Mesendoderm (in vitro differentiated cells): ENCODE data around the gene GCNT1.

Experiments used
- DNase-seq: peaks from one replicate; pipeline ENCODE4 v3.0.0; 2013
- H2AK5ac ChIP-seq: 2 replicates; pipeline ENCODE4 v1.6.1; 2013; ENCODE audit warnings: low read length, inconsistent platforms
- H2BK120ac ChIP-seq: 2 replicates; pipeline ENCODE4 v1.6.1; 2013; ENCODE audit warnings: low read depth, mild to moderate bottlenecking, low read length, moderate library complexity, mixed read lengths
- H2BK15ac ChIP-seq: replicated peaks from 2 replicates; pipeline ENCODE4 v1.6.1; 2013; ENCODE audit warnings: low read depth, mild to moderate bottlenecking, moderate library complexity
- H2BK5ac ChIP-seq: 2 replicates; pipeline ENCODE4 v1.6.1; 2013; ENCODE audit warnings: low read length, inconsistent platforms
- H3K18ac ChIP-seq: 2 replicates; pipeline ENCODE4 v1.6.1; 2013; ENCODE audit warnings: mild to moderate bottlenecking, low read length, mixed read lengths
- H3K23ac ChIP-seq: one replicate; pipeline ENCODE4 v1.6.1; 2013; ENCODE audit warnings: low read length
- H3K27ac ChIP-seq: 2 replicates; pipeline ENCODE4 v1.5.1; 2013; ENCODE audit warnings: low read depth, mild to moderate bottlenecking, inconsistent platforms, low read length, moderate library complexity
- H3K27me3 ChIP-seq: 2 replicates; pipeline ENCODE4 v1.6.1; 2013; ENCODE audit warnings: low read length, control low read depth, mild to moderate bottlenecking, inconsistent platforms; ENCODE audit not compliant: insufficient read depth, poor library complexity
- H3K36me3 ChIP-seq: 2 replicates; pipeline ENCODE4 v1.6.1; 2013; ENCODE audit warnings: low read length, inconsistent platforms; ENCODE audit not compliant: control insufficient read depth, insufficient read depth
- H3K4ac ChIP-seq: one replicate; pipeline ENCODE4 v1.6.1; 2013; ENCODE audit warnings: low read depth, mild to moderate bottlenecking, low read length, moderate library complexity
- H3K4me1 ChIP-seq: 2 replicates; pipeline ENCODE4 v1.6.1; 2013; ENCODE audit warnings: low read depth, low read length, inconsistent platforms; ENCODE audit not compliant: control insufficient read depth
- H3K4me2 ChIP-seq: 2 replicates; pipeline ENCODE4 v1.6.1; 2013; ENCODE audit warnings: low read length
- H3K4me3 ChIP-seq: 2 replicates; pipeline ENCODE4 v1.5.1; 2013; ENCODE audit warnings: mild to moderate bottlenecking, low read length
- H3K56ac ChIP-seq: one replicate; pipeline ENCODE4 v1.6.1; 2013; ENCODE audit warnings: low read length
- H3K79me1 ChIP-seq: 2 replicates; pipeline ENCODE4 v1.6.1; 2013; ENCODE audit warnings: low read length, inconsistent platforms
- H3K79me2 ChIP-seq: 2 replicates; pipeline ENCODE4 v1.6.1; 2013; ENCODE audit warnings: mild to moderate bottlenecking, low read length; ENCODE audit not compliant: control insufficient read depth, insufficient read depth
- H3K9ac ChIP-seq: 2 replicates; pipeline ENCODE4 v1.6.1; 2013; ENCODE audit warnings: low read length, inconsistent platforms
- H4K5ac ChIP-seq: one replicate; pipeline ENCODE4 v1.6.1; 2013; ENCODE audit warnings: low read length
- H4K8ac ChIP-seq: one replicate; pipeline ENCODE4 v1.6.1; 2013; ENCODE audit warnings: low read depth, mild to moderate bottlenecking, control low read depth, low read length, moderate library complexity
- WGBS: extraction: QIAGEN DNeasy Blood & Tissue Kit; methylation state at CpG from one replicate; pipeline ENCODE4 v1.1.7; 2013; ENCODE audit warnings: low lambda C conversion rate, missing lambda C conversion rate; ENCODE audit not compliant: insufficient coverage; ENCODE audit errors: extremely low coverage; 5-methylcytosine and 5-hydroxymethylcytosine counted together

GCNT1 gene

DNA sequence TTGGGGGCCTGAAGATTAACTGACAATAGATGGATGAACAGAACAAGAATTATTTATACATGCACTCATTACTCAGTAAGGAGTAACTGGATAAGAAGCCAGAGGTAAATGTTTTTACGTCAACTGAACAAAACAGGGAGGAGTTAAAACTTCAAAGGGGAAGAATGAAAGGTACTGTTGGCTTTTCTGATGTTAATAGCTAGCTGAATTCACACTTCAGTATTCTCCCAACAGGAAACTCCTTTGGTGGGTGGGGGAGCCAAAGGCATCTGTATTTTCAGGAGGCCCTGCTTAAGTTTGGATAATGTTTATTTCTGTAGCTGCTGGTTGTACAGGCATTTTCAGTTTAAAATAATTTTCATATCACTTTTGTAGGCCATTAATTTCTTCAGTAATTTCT is 41.6 kb upstream of the GCNT1 start:
- no peak overlapping the region for H3K56ac ChIP-seq
- DNase-seq = no peak
- no peak overlapping the region for H3K4me2 ChIP-seq
- no peak overlapping the region for H3K27ac ChIP-seq
- H3K23ac ChIP-seq = no peak overlapping the region
- H4K8ac ChIP-seq = no peak overlapping the region
- H3K27me3 ChIP-seq = no peaks in the 10 kb centered on the region
- no peak overlapping the region for H3K9ac ChIP-seq
- no peak overlapping the region for H2BK15ac ChIP-seq
- no peaks in the 10 kb centered on the region for H3K79me1 ChIP-seq
- no peak overlapping the region for H4K5ac ChIP-seq
- no peaks in the 10 kb centered on the region for H3K79me2 ChIP-seq
- no peak overlapping the region for H3K4me3 ChIP-seq
- no peak overlapping the region for H3K18ac ChIP-seq
- H3K4me1 ChIP-seq = no peaks in the 10 kb centered on the region
- peak overlapping the region; percentile 69 for H2BK120ac ChIP-seq
- H3K36me3 ChIP-seq = no peaks in the 10 kb centered on the region
- no peak overlapping the region for H2BK5ac ChIP-seq
- WGBS = no CpG with 5 or more reads among the region's 1 CpG
- H2AK5ac ChIP-seq = no peak overlapping the region
- H3K4ac ChIP-seq = no peak overlapping the region

DNA sequence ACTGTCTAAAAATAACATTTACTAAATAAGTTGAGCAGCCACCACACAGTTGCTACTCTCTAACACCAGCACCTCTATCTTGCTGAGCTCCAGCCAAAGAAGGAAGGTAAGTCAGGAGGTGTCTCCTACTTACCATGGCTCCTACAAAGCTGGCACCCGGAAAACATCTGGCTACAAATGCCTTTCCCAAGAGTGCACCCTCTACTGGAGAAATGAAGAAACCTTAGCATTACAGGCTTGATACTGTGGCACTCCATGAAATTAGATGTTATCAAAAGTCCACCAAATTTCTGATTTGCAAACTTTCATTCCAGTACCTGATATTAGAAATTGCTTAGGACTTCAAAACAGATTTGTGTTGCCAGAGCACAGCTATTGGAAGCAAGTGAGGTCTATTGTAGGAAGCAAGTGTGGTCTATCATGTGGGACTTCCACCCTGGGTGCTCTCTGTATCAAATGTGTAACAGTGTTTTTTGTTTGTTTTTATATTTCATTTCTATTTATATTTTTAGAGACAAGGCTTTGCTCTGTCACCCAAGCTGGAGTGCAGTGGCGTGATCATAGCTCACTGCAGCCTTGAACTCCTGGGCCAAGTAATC is 39.1 kb upstream of the GCNT1 start:
- H3K23ac ChIP-seq = no peak overlapping the region
- no peaks in the 10 kb centered on the region for H3K4me1 ChIP-seq
- no CpG with 5 or more reads among the region's 2 CpGs for WGBS
- no peak overlapping the region for H3K18ac ChIP-seq
- no peak overlapping the region for H2BK15ac ChIP-seq
- no peaks in the 10 kb centered on the region for H3K79me2 ChIP-seq
- H3K56ac ChIP-seq = no peak overlapping the region
- no peak overlapping the region for H3K27ac ChIP-seq
- no peak overlapping the region for H3K9ac ChIP-seq
- H2BK5ac ChIP-seq = no peak overlapping the region
- no peak overlapping the region for H3K4me3 ChIP-seq
- H3K79me1 ChIP-seq = no peaks in the 10 kb centered on the region
- no peak overlapping the region for H3K4me2 ChIP-seq
- no peak overlapping the region for H3K4ac ChIP-seq
- H2BK120ac ChIP-seq = no peak overlapping the region
- no peak overlapping the region for H2AK5ac ChIP-seq
- no peak overlapping the region for H4K8ac ChIP-seq
- H3K27me3 ChIP-seq = no peaks in the 10 kb centered on the region
- peak; percentile 42 for DNase-seq
- no peaks in the 10 kb centered on the region for H3K36me3 ChIP-seq
- no peak overlapping the region for H4K5ac ChIP-seq

DNA sequence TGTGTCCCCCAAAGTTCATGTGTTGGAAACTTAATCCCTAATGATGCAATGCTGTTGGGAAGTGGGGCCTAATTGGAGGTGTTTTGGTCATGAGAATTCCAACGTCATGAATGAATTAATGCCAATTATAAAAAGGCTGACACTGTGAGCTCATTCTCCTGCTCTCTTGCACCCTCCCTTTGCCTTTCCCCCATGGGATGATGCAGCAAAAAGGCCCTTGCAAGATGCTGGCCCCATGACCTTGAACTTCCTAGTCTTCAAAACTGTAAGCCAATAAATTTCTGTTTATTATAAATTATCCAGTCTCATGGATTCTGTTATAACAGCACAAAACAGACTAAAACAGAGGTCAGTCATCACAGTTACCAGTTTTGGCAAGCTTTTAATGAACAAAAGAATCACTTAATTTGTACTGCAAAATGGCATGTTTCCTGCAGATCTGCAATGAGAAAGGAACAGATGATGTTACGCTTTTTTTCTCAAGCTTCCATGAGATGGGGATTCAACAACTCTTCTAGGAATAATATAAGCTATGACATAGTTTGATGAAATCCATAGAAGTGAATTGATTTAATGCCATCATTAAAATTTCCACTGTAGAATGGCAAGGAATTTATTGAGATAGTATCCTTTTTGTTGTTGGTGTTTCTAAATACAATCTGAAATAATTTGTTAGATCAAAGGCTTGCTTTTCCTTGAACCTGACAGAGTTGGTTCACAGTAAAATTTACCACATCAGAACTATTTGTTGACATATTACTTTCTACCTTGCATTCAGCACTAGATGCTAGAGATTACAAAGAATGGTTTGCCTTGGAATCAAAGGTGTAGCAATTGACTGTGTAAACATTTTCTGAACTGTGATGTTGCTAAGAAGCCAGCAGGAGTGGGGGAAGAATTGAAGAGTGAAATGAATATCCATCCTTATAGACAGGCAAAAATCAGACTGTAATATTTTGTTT is 35.5 kb upstream of the GCNT1 start:
- no peaks in the 10 kb centered on the region for H3K27me3 ChIP-seq
- H3K56ac ChIP-seq = no peak overlapping the region
- H4K8ac ChIP-seq = no peak overlapping the region
- H3K79me1 ChIP-seq = no peaks in the 10 kb centered on the region
- no peak overlapping the region for H4K5ac ChIP-seq
- H3K36me3 ChIP-seq = no peaks in the 10 kb centered on the region
- no peak for DNase-seq
- H3K4me3 ChIP-seq = no peak overlapping the region
- no peak overlapping the region for H2BK15ac ChIP-seq
- H3K18ac ChIP-seq = no peak overlapping the region
- H3K27ac ChIP-seq = no peak overlapping the region
- H3K79me2 ChIP-seq = no peaks in the 10 kb centered on the region
- no peak overlapping the region for H3K9ac ChIP-seq
- H2AK5ac ChIP-seq = no peak overlapping the region
- H3K4me1 ChIP-seq = no peaks in the 10 kb centered on the region
- WGBS = no CpG with 5 or more reads among the region's 2 CpGs
- no peak overlapping the region for H2BK120ac ChIP-seq
- H3K4ac ChIP-seq = no peak overlapping the region
- H2BK5ac ChIP-seq = no peak overlapping the region
- no peak overlapping the region for H3K23ac ChIP-seq
- H3K4me2 ChIP-seq = no peak overlapping the region

DNA sequence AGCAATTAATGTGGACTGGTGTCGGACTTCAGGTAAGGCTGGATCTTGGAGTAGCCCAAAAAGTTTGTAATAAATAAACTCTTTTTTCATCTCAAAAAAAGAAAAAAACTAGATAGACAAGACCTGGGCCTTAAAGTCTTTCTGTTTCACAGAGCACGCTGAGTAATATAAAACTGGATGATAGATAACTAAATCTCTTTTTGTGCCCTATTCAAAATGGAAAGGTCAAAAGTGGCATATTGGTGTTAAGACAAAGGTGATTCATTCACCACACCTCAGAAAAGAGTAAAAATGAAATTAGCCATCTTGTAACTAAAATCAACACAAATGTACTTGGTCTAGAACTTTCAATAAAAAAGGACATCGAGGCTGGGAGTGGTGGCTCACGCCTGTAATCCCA is 34.5 kb upstream of the GCNT1 start:
- DNase-seq = no peak
- H3K79me1 ChIP-seq = no peaks in the 10 kb centered on the region
- no peak overlapping the region for H3K4ac ChIP-seq
- no peak overlapping the region for H4K5ac ChIP-seq
- no peak overlapping the region for H2BK120ac ChIP-seq
- H3K27me3 ChIP-seq = no peaks in the 10 kb centered on the region
- no peak overlapping the region for H3K4me2 ChIP-seq
- no peak overlapping the region for H2BK15ac ChIP-seq
- no peaks in the 10 kb centered on the region for H3K4me1 ChIP-seq
- no peak overlapping the region for H2AK5ac ChIP-seq
- H2BK5ac ChIP-seq = no peak overlapping the region
- H3K56ac ChIP-seq = no peak overlapping the region
- H3K36me3 ChIP-seq = no peaks in the 10 kb centered on the region
- H3K4me3 ChIP-seq = no peak overlapping the region
- no peak overlapping the region for H3K9ac ChIP-seq
- H3K27ac ChIP-seq = no peak overlapping the region
- no peak overlapping the region for H3K23ac ChIP-seq
- H3K79me2 ChIP-seq = no peaks in the 10 kb centered on the region
- WGBS = no CpG with 5 or more reads among the region's 4 CpGs
- H3K18ac ChIP-seq = no peak overlapping the region
- no peak overlapping the region for H4K8ac ChIP-seq

- no peak overlapping the region for H2AK5ac ChIP-seq
- no peaks in the 10 kb centered on the region for H3K4me1 ChIP-seq
- H3K4me3 ChIP-seq = no peak overlapping the region
- no CpG with 5 or more reads among the region's 8 CpGs for WGBS
- H3K27ac ChIP-seq = no peak overlapping the region
- no peaks in the 10 kb centered on the region for H3K27me3 ChIP-seq
- H3K23ac ChIP-seq = no peak overlapping the region
- no peak overlapping the region for H3K18ac ChIP-seq
- H2BK120ac ChIP-seq = no peak overlapping the region
- H3K4me2 ChIP-seq = no peak overlapping the region
- H2BK5ac ChIP-seq = no peak overlapping the region
- no peaks in the 10 kb centered on the region for H3K79me1 ChIP-seq
- no peak overlapping the region for H3K4ac ChIP-seq
- H4K5ac ChIP-seq = no peak overlapping the region
- H3K56ac ChIP-seq = no peak overlapping the region
- H3K9ac ChIP-seq = no peak overlapping the region
- no peaks in the 10 kb centered on the region for H3K36me3 ChIP-seq
- DNase-seq = no peak
- no peaks in the 10 kb centered on the region for H3K79me2 ChIP-seq
- no peak overlapping the region for H2BK15ac ChIP-seq
- H4K8ac ChIP-seq = no peak overlapping the region
Measured at GRCh38 chr9:76425677-76426453, 33.1 kb upstream of the GCNT1 start.
